Kidney glomerular epithelial cell (primary cell): ENCODE results near the gene MYG1.
"Not testable (repeated sequence)": the region's sequence is repeated elsewhere in the genome, so short reads cannot be mapped to it uniquely, and the experiment has no call there.

Experiments
- DNase-seq: peaks from one replicate; lab custom pipeline; 2025; lab: John Stamatoyannopoulos, UW

Gene MYG1

GRCh38 chr12:53287741-53288216, 11.7 kb upstream of the MYG1 start:
- DNase-seq: peak; percentile 19

- DNase-seq: no peak
Measured at GRCh38 chr12:53288322-53288721, 11.2 kb upstream of the MYG1 start.

GRCh38 chr12:53289891-53290290, 9.6 kb upstream of the MYG1 start:
- DNase-seq: peak; percentile 53

- DNase-seq: no peak
Measured at GRCh38 chr12:53290661-53291060, 8.8 kb upstream of the MYG1 start.

GRCh38 chr12:53292426-53292825, 7.1 kb upstream of the MYG1 start:
- DNase-seq: no peak

GRCh38 chr12:53295070-53295890, 4.2 kb upstream of the MYG1 start, which contains the start of gene PFDN5:
Gene PFDN5 (plus strand): TSS chr12:53295542. CDS start chr12:53295568, 26 bp downstream.
- peak; percentile 84 for DNase-seq

GRCh38 chr12:53295891-53296219, 3.6 kb upstream of the MYG1 start:
- DNase-seq: peak; percentile 31

- DNase-seq: not testable (repeated sequence)
Measured at GRCh38 chr12:53297106-53297505, 2.4 kb upstream of the MYG1 start.

GRCh38 chr12:53298164-53298563, 1.3 kb upstream of the MYG1 start:
- DNase-seq: no peak

- no peak for DNase-seq
Measured at GRCh38 chr12:53299101-53299453, 418 bp upstream of the MYG1 start.

- no peak for DNase-seq
Measured at GRCh38 chr12:53300187-53300586, 692 bp downstream of the MYG1 start.

- no peak for DNase-seq
Measured at GRCh38 chr12:53302903-53303302, 3.4 kb downstream of the MYG1 start.

GRCh38 chr12:53306826-53307225, 7.3 kb downstream of the MYG1 start:
- no peak for DNase-seq

GRCh38 chr12:53308276-53308675, 8.8 kb downstream of the MYG1 start:
- DNase-seq: no peak

GRCh38 chr12:53313996-53314395, 14.5 kb downstream of the MYG1 start:
- no peak for DNase-seq

GRCh38 chr12:53320352-53321195, 21.1 kb downstream of the MYG1 start:
- DNase-seq: no peak

- no peak for DNase-seq
Measured at GRCh38 chr12:53324113-53324778, 24.8 kb downstream of the MYG1 start.

- DNase-seq: peak; percentile 69
Measured at GRCh38 chr12:53324779-53325510, 25.4 kb downstream of the MYG1 start.

- DNase-seq: no peak
Measured at GRCh38 chr12:53325511-53326061, 26.1 kb downstream of the MYG1 start.

GRCh38 chr12:53326460-53327185, 27.1 kb downstream of the MYG1 start:
- DNase-seq: no peak
